GM12875 (cell line): ENCODE results near the gene NUTM1.
"Not testable (repeated sequence)": the region's sequence is repeated elsewhere in the genome, so short reads cannot be mapped to it uniquely, and the experiment has no call there.

Source experiments
- H3K4me3 ChIP-seq: one replicate; pipeline ENCODE4 v1.5.1; 2011; ENCODE audit warnings: low read depth, low read length, control low read depth
- TF ChIP-seq, protein P1 (sequence below): IDR thresholded peaks from 2 replicates; pipeline ENCODE4 v1.5.1; 2011; ENCODE audit warnings: low read depth, mild to moderate bottlenecking, control low read depth, inconsistent platforms, low read length, moderate library complexity, borderline replicate concordance; ENCODE audit not compliant: insufficient read depth

NUTM1 gene

DNA sequence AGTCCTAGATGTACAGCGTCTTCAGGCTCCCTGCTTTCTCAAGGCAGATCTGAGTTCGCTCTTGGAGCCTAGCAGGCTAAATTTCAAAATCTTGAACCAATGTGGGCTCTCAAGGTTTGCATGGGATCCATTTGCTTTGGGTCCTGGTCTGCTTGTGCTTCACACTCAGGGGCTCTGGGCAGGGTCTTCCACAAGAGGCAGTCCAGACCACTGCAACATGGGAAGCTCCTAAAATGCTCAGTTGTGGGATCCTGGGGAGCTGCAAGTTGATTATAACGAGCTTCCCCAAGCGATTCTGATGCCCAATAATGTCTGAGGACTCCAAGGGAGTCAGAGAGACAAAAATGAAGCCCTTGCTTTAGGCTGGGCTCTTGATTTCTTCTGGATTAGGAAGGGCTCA, 6.7 kb downstream of the NUTM1 start:
- no peak overlapping the region for H3K4me3 ChIP-seq
- TF ChIP-seq, protein P1, sequence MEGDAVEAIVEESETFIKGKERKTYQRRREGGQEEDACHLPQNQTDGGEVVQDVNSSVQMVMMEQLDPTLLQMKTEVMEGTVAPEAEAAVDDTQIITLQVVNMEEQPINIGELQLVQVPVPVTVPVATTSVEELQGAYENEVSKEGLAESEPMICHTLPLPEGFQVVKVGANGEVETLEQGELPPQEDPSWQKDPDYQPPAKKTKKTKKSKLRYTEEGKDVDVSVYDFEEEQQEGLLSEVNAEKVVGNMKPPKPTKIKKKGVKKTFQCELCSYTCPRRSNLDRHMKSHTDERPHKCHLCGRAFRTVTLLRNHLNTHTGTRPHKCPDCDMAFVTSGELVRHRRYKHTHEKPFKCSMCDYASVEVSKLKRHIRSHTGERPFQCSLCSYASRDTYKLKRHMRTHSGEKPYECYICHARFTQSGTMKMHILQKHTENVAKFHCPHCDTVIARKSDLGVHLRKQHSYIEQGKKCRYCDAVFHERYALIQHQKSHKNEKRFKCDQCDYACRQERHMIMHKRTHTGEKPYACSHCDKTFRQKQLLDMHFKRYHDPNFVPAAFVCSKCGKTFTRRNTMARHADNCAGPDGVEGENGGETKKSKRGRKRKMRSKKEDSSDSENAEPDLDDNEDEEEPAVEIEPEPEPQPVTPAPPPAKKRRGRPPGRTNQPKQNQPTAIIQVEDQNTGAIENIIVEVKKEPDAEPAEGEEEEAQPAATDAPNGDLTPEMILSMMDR = no peak

DNA sequence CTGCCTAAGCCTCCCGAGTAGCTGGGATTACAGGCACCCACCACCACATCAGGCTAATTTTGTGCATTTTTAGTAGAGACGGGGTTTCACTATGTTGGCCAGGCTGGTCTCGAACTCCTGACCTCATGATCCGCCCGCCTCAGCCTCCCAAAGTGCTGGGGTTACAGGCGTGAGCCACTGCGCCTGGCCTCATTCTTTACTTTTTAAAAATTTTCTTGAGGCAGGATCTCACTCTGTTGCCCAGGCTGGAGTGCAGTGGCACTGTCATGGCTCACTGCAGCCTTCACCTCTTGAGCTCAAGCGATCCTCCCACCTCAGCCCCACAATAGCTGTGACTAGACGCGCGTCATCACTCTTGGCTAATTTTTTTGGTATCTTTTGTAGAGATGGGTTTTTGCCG, 9.9 kb downstream of the NUTM1 start:
- H3K4me3 ChIP-seq = not testable (repeated sequence)

DNA sequence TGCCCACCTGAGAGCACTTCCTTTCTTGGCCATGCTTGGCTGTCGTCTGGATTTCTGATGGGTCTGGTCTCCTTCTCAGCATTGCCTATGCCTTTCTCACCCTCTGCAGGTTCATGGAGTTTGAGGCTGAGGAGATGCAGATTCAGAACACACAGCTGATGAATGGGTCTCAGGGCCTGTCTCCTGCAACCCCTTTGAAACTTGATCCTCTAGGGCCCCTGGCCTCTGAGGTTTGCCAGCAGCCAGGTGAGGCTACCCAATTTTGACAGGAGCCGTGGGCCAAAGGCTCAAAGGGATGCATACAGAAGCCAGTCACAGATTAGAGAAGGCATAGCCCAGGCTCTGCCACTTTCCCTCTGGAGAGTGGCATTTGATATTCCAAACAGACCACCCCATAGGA, 10.5 kb downstream of the NUTM1 start:
- TF ChIP-seq, protein P1 = no peak
- no peak overlapping the region for H3K4me3 ChIP-seq

DNA sequence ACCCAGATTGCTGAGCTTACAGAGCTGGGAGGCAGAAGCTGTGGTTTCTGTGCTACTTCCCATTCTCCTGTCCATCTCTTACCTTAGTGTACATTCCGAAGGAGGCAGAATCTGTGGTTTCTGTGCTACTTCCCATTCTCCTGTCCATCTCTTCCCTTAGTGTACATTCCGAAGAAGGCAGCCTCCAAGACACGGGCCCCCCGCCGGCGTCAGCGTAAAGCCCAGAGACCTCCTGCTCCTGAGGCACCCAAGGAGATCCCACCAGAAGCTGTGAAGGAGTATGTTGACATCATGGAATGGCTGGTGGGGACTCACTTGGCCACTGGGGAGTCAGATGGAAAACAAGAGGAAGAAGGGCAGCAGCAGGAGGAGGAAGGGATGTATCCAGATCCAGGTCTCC, 11.2 kb downstream of the NUTM1 start:
- TF ChIP-seq, protein P1 = no peak

DNA sequence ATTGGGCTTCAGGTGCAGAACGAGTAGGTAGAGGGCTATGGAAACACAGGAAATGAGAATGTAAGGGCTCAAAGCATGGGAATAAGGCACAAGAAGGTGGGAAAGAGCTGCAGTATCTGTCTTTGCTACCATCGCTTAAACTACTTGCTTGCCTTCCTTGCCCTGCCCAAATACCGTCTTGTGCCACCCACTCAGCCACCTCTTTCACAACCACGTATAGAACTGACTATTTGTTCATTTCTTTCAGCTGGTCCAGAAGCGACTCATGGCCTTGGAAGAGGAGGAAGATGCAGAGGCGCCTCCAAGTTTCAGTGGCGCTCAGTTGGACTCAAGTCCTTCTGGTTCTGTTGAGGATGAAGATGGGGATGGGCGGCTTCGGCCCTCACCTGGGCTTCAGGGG, 12.1 kb downstream of the NUTM1 start:
- H3K4me3 ChIP-seq = no peak overlapping the region
- TF ChIP-seq, protein P1 = no peak

More for the DNA sequence above, 11.2 kb downstream of the NUTM1 start:
- H3K4me3 ChIP-seq = no peak overlapping the region

DNA sequence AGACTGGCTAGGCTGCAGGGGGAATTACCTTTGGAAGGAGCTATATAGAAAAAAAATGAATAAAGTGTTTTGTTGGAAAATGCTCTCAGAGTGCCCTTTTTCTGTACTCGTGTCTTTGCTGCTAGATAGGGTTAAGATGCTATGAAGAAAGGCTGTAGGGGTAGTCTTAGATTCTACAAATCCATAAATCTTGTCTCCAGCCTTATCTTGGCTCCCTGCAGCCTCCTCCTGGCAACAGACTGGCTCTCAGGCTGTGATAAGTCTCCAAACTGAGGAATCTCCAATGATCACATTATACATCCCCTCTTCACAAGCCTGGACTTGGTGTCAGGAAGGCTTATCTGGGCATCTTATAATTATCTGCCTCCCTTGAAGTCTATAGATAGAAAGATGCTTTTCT, 14.5 kb downstream of the NUTM1 start:
- TF ChIP-seq, protein P1 = no peak
- no peak overlapping the region for H3K4me3 ChIP-seq

DNA sequence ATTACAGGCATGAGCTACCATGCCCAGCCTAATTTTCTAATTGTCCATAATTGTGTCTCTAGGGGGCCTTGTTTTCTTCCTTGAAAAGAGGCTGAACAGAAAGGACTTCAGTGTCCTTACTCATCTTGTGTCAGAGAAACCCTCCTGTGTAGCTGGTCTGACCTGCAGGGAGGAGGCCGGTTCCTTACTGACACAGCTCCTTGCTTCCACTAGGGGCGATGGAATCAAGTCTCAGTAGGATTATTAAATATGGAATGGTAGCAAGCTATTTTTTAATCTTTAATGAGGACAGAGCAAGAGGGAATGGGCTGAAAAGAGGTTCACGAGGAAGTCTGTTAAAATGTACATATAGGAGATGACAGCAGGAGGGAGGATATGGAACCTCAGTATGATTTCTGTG, 15.3 kb downstream of the NUTM1 start:
- no peak overlapping the region for H3K4me3 ChIP-seq
- TF ChIP-seq, protein P1 = no peak

DNA sequence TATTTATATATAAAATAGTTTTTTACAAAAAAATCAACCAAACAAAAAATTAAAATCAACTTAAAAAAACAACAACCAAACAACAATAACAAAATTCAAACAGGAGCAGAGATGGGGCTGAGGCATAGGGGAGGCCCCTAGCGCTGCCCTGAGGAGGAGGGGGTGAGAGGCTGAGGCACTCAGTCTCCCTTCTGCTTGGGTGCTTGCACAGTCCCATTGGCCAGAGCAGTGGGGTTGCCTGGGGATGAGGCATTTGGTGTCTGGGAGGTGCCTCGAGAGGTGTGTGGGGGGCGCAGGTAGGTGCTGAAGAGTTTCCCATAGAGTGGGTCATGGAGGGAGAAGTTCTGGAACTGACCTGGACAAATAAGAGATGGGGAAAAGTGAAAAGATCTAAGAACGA, 15.8 kb downstream of the NUTM1 start:
- TF ChIP-seq, protein P1 = no peak

More for the DNA sequence above, 15.8 kb downstream of the NUTM1 start:
- H3K4me3 ChIP-seq = no peak overlapping the region
